Peyer's patch (tissue), 4 donors: ENCODE results near the gene ARMC10. TPM values are rescaled to one million over a fixed set of nuclear protein-coding genes. Genes with fewer than 3 reads are reported as not detected.
"Not testable (repeated sequence)": the region's sequence is repeated elsewhere in the genome, so short reads cannot be mapped to it uniquely, and the experiment has no call there.

Experiments
- DNase-seq, 3 donors: peaks; one replicate each; pipeline ENCODE4 v3.0.0-alpha.2; 2017 to 2019
- H3K27ac ChIP-seq, 4 donors: fragments of 200-600 bp; sonication (generic); one replicate each; pipeline ENCODE4 v1.5.1; 2016 to 2019
- H3K27me3 ChIP-seq, 2 donors: fragments of 200-600 bp; sonication (generic); one replicate each; pipeline ENCODE4 v1.5.1; 2019
- H3K36me3 ChIP-seq, 3 donors: fragments of 200-600 bp; sonication (generic); one replicate each; pipeline ENCODE4 v1.5.1; 2016 to 2019
- H3K4me1 ChIP-seq, 4 donors: fragments of 200-600 bp; sonication (generic); one replicate each; pipeline ENCODE4 v1.5.1; 2016 to 2019
- H3K4me3 ChIP-seq, 4 donors: fragments of 200-600 bp; sonication (generic); 1 replicate in 3 of 4; 2 replicates in 1 of 4; pipeline ENCODE4 v1.5.1; 2016 to 2019; ENCODE audit warnings: mild to moderate bottlenecking in 1 of 4
- H3K9me3 ChIP-seq, 4 donors: fragments of 200-600 bp; sonication (generic); one replicate each; pipeline ENCODE4 v1.5.1; 2016 to 2019; ENCODE audit warnings: mild to moderate bottlenecking in 1 of 4
- POLR2A ChIP-seq, 2 donors: fragments of 450-650 bp; IDR thresholded peaks; one replicate each; pipeline ENCODE4 v1.5.1; 2017; ENCODE audit warnings: antibody characterized with exemption in 2 of 2, mild to moderate bottlenecking in 2 of 2, moderate library complexity in 2 of 2
- total RNA-seq, 4 donors: library from RNA; depleted of rRNA; stranded (reverse); fragments of >200 nt; gene quantifications; one replicate each; pipeline ENCODE4 v1.1.0, GENCODE V29; 2016
- TF ChIP-seq, protein P1 (sequence below), 6 experiments: fragments of 450-650 bp in 4 of 6; fragments of 200-600 bp in 2 of 6; sonication (generic) in 1 of 6; IDR thresholded peaks; one replicate each; pipeline ENCODE4 v1.5.1; 2017 to 2019; ENCODE audit warnings: antibody characterized with exemption in 6 of 6, mild to moderate bottlenecking in 3 of 6, moderate library complexity in 1 of 6

The ARMC10 gene
- total RNA-seq, 4 donors from 2014 or later, result 16.5 to 24.8 (median 18.4) TPM

GRCh38 chr7:103106005-103106702 is 31.2 kb downstream of the ARMC10 start:
- Histone ChIP-seq H3K27me3 (no peaks in the 10 kb centered on the region), H3K4me3 (no peak overlapping the region), H3K9me3 (no peaks in the 10 kb centered on the region), H3K4me1 (no peaks in the 10 kb centered on the region), H3K36me3 (peaks cover 0 to 33% (median 3%) of the 10 kb centered on the region in 3 donors), H3K27ac (no peak overlapping the region)
- no peak for DNase-seq
- TF ChIP-seq, protein P1, sequence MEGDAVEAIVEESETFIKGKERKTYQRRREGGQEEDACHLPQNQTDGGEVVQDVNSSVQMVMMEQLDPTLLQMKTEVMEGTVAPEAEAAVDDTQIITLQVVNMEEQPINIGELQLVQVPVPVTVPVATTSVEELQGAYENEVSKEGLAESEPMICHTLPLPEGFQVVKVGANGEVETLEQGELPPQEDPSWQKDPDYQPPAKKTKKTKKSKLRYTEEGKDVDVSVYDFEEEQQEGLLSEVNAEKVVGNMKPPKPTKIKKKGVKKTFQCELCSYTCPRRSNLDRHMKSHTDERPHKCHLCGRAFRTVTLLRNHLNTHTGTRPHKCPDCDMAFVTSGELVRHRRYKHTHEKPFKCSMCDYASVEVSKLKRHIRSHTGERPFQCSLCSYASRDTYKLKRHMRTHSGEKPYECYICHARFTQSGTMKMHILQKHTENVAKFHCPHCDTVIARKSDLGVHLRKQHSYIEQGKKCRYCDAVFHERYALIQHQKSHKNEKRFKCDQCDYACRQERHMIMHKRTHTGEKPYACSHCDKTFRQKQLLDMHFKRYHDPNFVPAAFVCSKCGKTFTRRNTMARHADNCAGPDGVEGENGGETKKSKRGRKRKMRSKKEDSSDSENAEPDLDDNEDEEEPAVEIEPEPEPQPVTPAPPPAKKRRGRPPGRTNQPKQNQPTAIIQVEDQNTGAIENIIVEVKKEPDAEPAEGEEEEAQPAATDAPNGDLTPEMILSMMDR (IDR thresholded peaks at IDR 0.05), result no peak
- TF ChIP-seq POLR2A (IDR thresholded peaks at IDR 0.05), result no peak

- not testable (repeated sequence) for H3K27ac ChIP-seq, H3K27me3 ChIP-seq, H3K4me3 ChIP-seq, H3K4me1 ChIP-seq, H3K9me3 ChIP-seq, DNase-seq
- H3K36me3 ChIP-seq, result peaks cover 0 to 29% (median 0%) of the 10 kb centered on the region in 3 donors
Measured at GRCh38 chr7:103106703-103107070, 31.7 kb downstream of the ARMC10 start.

- H3K4me1 ChIP-seq, result no peaks in the 10 kb centered on the region
- TF ChIP-seq, protein P1 (IDR thresholded peaks at IDR 0.05), result no peak
- TF ChIP-seq POLR2A (IDR thresholded peaks at IDR 0.05), result no peak
- H3K4me3 ChIP-seq, result no peak overlapping the region
- no peak for DNase-seq
- no peaks in the 10 kb centered on the region for H3K9me3 ChIP-seq
- H3K36me3 ChIP-seq, result peaks cover 0 to 26% (median 0%) of the 10 kb centered on the region in 3 donors
- H3K27me3 ChIP-seq, result no peaks in the 10 kb centered on the region
- no peak overlapping the region for H3K27ac ChIP-seq
Measured at GRCh38 chr7:103113164-103113563, 38.2 kb downstream of the ARMC10 start.

- Histone ChIP-seq H3K9me3 (no peaks in the 10 kb centered on the region), H3K27me3 (no peaks in the 10 kb centered on the region), H3K4me3 (no peak overlapping the region), H3K4me1 (no peaks in the 10 kb centered on the region), H3K27ac (no peak overlapping the region), H3K36me3 (peaks cover 0 to 21% (median 0%) of the 10 kb centered on the region in 3 donors)
- no peak for DNase-seq
- TF ChIP-seq POLR2A (IDR thresholded peaks at IDR 0.05), result no peak
- TF ChIP-seq, protein P1 (IDR thresholded peaks at IDR 0.05), result no peak
Measured at GRCh38 chr7:103114576-103115008, 39.7 kb downstream of the ARMC10 start.

- Histone ChIP-seq H3K36me3 (peaks cover 0 to 26% (median 0%) of the 10 kb centered on the region in 3 donors), H3K4me3 (no peak overlapping the region), H3K27ac (no peak overlapping the region), H3K27me3 (no peaks in the 10 kb centered on the region), H3K4me1 (no peaks in the 10 kb centered on the region), H3K9me3 (no peaks in the 10 kb centered on the region)
- TF ChIP-seq, protein P1 (IDR thresholded peaks at IDR 0.05), result no peak
- DNase-seq, result no peak
Measured at GRCh38 chr7:103115771-103116170, 40.8 kb downstream of the ARMC10 start.

- H3K27me3 ChIP-seq, result no peaks in the 10 kb centered on the region
- no peak for DNase-seq
- no peaks in the 10 kb centered on the region for H3K9me3 ChIP-seq
- TF ChIP-seq, protein P1 (IDR thresholded peaks at IDR 0.05), result no peak
- TF ChIP-seq POLR2A (IDR thresholded peaks at IDR 0.05), result no peak
- H3K4me1 ChIP-seq, result no peaks in the 10 kb centered on the region
- no peak overlapping the region for H3K4me3 ChIP-seq
- H3K36me3 ChIP-seq, result peaks cover 0 to 32% (median 0%) of the 10 kb centered on the region in 3 donors
- H3K27ac ChIP-seq, result no peak overlapping the region
Measured at GRCh38 chr7:103116511-103116910, 41.6 kb downstream of the ARMC10 start.
